ENCODE results near the gene AGAP2. TPM values are rescaled to one million over a fixed set of nuclear protein-coding genes. Genes with fewer than 3 reads are reported as not detected.
A peak's percentile ranks its signal among the peaks of the same experiment; 100 is the strongest.

Gene AGAP2
- polyA plus RNA-seq, 2 of the 4 experiments (the other 2 are of a cell fraction), result 0.26 to 0.45 TPM

DNA sequence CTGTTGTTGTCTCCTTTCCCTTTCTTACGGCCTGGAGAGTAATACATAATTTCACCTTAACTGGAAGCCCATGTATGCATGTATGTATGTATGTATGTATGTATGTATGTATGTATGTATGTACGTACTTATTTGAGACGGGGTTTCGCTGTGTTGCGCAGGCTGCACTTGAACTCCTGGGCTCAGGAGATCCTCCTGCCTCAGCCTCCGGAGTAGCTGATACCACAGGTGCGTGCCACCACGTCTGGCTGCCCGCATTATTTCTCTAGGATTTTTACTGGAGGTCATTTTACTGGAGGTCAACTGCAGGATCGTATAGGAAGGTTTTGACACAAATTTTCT, 45.3 kb downstream of the AGAP2 start:
- Histone ChIP-seq H3K4me2 (peak overlapping the region; percentile 74), H3K9me3 (peaks cover 7% of the 10 kb centered on the region; the same call in 1 of the 3 replicates), H3K4me3 (peak overlapping the region; percentile 36), H3K27ac (peak overlapping the region; percentile 21 to 35; a peak in 2 of 6 replicates), H3K4me1 (peaks cover 10% of the 10 kb centered on the region; the same call in 2 of the 3 replicates)
- 16% methylated on average over 10 of the region's 10 CpGs for WGBS (ENCODE audit: missing lambda C conversion rate)
- no peak for FAIRE-seq
- TF ChIP-seq ZFP36 (IDR thresholded peaks at IDR 0.05; ENCODE audit: borderline replicate concordance, partially characterized antibody) (no peak), PHF8 (IDR thresholded peaks at IDR 0.05; ENCODE audit: borderline replicate concordance, low read depth) (no peak), TFCP2L1 (CRISPR knock-in tag; IDR thresholded peaks at IDR 0.05) (no peak), CEBPB (IDR thresholded peaks at IDR 0.05) (no peak), MYC (IDR thresholded peaks at IDR 0.05; ENCODE audit: borderline replicate concordance, low read length) (no peak), BHLHE40 (IDR thresholded peaks at IDR 0.05; ENCODE audit: low read depth, low read length) (no peak)
- DNase-seq (ENCODE audit: low read depth in 1 of 2, low spot score in 1 of 2), result no peak
- ATAC-seq, result peak; percentile 18 to 49
- CTCF ChIA-PET, result interaction anchor here (0.9 to 2.7 kb wide), 29 partner anchors 9 to 170 kb away, joined by 3 to 16 read pairs (median 5); partner anchors contain the start of gene B4GALNT1
- POLR2A ChIA-PET, result interaction anchor here (0.6 kb wide), 2 partner anchors 33 to 82 kb away, joined by 3 to 4 read pairs; partner anchors contain the start of gene ARHGEF25

DNA sequence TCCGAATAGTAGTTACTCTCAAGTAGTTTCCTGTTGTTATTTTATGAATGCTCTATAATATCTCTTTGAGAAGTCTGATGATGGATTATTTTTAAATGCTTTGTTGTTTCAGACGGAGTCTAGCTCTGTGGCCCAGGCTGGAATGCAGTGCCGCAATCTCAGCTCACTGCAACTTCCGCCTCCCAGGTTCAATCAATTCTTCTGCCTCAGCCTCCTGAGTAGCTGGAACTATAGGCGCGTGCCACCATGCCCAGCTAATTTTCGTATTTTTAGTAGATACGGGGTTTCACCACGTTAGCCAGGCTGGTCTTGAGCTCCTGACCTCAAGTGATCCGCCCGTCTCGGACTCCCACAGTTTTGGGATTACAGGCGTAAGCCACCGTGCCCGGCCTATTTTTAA, 46.0 kb downstream of the AGAP2 start:
- no peak for ATAC-seq
- Histone ChIP-seq H3K9me3 (peaks cover 7% of the 10 kb centered on the region; the same call in 1 of the 3 replicates), H3K4me2 (no peak overlapping the region), H3K27ac (no peak overlapping the region), H3K4me1 (peaks cover 10% of the 10 kb centered on the region; the same call in 2 of the 3 replicates), H3K4me3 (no peak overlapping the region)
- ChIA-PET CTCF (interaction anchor here (0.9 to 2.7 kb wide), 20 partner anchors 10 to 169 kb away, joined by 3 to 16 read pairs (median 4); partner anchors contain the start of gene B4GALNT1), POLR2A (no interaction called here)
- no peak for FAIRE-seq
- 79% methylated on average over 15 of the region's 15 CpGs for WGBS (ENCODE audit: missing lambda C conversion rate)
- TF ChIP-seq HDAC2 (IDR thresholded peaks at IDR 0.05), result no peak
- TF ChIP-seq HOXB13 (CRISPR knock-in tag; IDR thresholded peaks at IDR 0.05; ENCODE audit: low read depth), result no peak
- TF ChIP-seq HOXB5 (CRISPR knock-in tag; IDR thresholded peaks at IDR 0.05), result no peak
- no peak for TF ChIP-seq JUN (IDR thresholded peaks at IDR 0.05)
- no peak for TF ChIP-seq HOXA7 (CRISPR knock-in tag; IDR thresholded peaks at IDR 0.05)
- DNase-seq (ENCODE audit: low read depth in 1 of 2, low spot score in 1 of 2), result no peak

DNA sequence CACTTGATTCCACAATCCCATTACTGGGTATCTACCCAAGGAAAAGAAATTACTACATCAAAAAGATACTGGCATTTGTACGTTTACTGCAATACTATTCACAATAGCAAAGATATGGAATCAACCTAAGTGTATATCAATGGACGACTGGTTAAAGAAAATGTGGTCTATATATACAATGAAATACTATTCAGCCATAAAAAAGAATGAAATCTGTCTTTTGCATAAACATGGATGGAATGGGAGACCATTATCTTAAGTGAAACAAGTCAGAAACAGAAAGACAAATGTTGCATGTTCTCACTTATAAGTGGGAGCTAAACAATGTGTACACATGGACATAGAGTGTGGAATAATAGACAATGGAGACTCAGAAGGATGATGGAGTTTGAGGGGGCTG, 49.6 kb downstream of the AGAP2 start:
- H3K27ac ChIP-seq, result no peak overlapping the region
- H3K4me1 ChIP-seq, result peaks cover 4% of the 10 kb centered on the region; the same call in 1 of the 3 replicates
- H3K4me3 ChIP-seq, result no peak overlapping the region
- H3K4me2 ChIP-seq, result no peak overlapping the region
- POLR2A ChIA-PET, result no interaction called here
- 3% methylated on average over 2 of the region's 2 CpGs for WGBS (ENCODE audit: missing lambda C conversion rate)
- CTCF ChIA-PET, result no interaction called here
- DNase-seq (ENCODE audit: low read depth in 1 of 2, low spot score in 1 of 2), result no peak
- H3K9me3 ChIP-seq, result peaks cover 10% of the 10 kb centered on the region; the same call in 1 of the 3 replicates
- TF ChIP-seq HOXB5 (CRISPR knock-in tag; IDR thresholded peaks at IDR 0.05) (no peak), FOXS1 (CRISPR knock-in tag; IDR thresholded peaks at IDR 0.05) (no peak), HOXA7 (CRISPR knock-in tag; IDR thresholded peaks at IDR 0.05) (no peak), CBX8 (IDR thresholded peaks at IDR 0.05) (no peak), ZSCAN20 (CRISPR knock-in tag; IDR thresholded peaks at IDR 0.05) (no peak), EHMT2 (IDR thresholded peaks at IDR 0.05; ENCODE audit: low read depth) (no peak), HEYL (CRISPR knock-in tag; IDR thresholded peaks at IDR 0.05) (no peak), ESRRA (IDR thresholded peaks at IDR 0.05; ENCODE audit: borderline replicate concordance, low read length) (no peak), BHLHE40 (IDR thresholded peaks at IDR 0.05; ENCODE audit: low read depth, low read length) (no peak), MYC (IDR thresholded peaks at IDR 0.05; ENCODE audit: borderline replicate concordance, low read length) (no peak), RARB (CRISPR knock-in tag; IDR thresholded peaks at IDR 0.05) (no peak), TP53 (CRISPR knock-in tag; IDR thresholded peaks at IDR 0.05) (no peak), GATA3 (IDR thresholded peaks at IDR 0.05; ENCODE audit: borderline replicate concordance) (no peak), FOSB (CRISPR knock-in tag; IDR thresholded peaks at IDR 0.05) (no peak), JUN (IDR thresholded peaks at IDR 0.05) (no peak), HOXB13 (CRISPR knock-in tag; IDR thresholded peaks at IDR 0.05; ENCODE audit: low read depth) (no peak)
- TF ChIP-seq, protein P1, sequence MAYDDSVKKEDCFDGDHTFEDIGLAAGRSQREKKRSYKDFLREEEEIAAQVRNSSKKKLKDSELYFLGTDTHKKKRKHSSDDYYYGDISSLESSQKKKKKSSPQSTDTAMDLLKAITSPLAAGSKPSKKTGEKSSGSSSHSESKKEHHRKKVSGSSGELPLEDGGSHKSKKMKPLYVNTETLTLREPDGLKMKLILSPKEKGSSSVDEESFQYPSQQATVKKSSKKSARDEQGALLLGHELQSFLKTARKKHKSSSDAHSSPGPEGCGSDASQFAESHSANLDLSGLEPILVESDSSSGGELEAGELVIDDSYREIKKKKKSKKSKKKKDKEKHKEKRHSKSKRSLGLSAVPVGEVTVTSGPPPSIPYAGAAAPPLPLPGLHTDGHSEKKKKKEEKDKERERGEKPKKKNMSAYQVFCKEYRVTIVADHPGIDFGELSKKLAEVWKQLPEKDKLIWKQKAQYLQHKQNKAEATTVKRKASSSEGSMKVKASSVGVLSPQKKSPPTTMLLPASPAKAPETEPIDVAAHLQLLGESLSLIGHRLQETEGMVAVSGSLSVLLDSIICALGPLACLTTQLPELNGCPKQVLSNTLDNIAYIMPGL (CRISPR knock-in tag; IDR thresholded peaks at IDR 0.05; ENCODE audit: borderline replicate concordance), result no peak
- TF ChIP-seq, protein P2, sequence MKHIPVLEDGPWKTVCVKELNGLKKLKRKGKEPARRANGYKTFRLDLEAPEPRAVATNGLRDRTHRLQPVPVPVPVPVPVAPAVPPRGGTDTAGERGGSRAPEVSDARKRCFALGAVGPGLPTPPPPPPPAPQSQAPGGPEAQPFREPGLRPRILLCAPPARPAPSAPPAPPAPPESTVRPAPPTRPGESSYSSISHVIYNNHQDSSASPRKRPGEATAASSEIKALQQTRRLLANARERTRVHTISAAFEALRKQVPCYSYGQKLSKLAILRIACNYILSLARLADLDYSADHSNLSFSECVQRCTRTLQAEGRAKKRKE (CRISPR knock-in tag; IDR thresholded peaks at IDR 0.05; ENCODE audit: low read depth), result no peak
- TF ChIP-seq, protein P3, sequence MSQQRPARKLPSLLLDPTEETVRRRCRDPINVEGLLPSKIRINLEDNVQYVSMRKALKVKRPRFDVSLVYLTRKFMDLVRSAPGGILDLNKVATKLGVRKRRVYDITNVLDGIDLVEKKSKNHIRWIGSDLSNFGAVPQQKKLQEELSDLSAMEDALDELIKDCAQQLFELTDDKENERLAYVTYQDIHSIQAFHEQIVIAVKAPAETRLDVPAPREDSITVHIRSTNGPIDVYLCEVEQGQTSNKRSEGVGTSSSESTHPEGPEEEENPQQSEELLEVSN (IDR thresholded peaks at IDR 0.05; ENCODE audit: borderline replicate concordance, low read depth), result no peak
- TF ChIP-seq, protein P4, sequence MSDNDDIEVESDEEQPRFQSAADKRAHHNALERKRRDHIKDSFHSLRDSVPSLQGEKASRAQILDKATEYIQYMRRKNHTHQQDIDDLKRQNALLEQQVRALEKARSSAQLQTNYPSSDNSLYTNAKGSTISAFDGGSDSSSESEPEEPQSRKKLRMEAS (IDR thresholded peaks at IDR 0.05), result no peak
- no peak for FAIRE-seq
- no peak for ATAC-seq
